NT2/D1 (cell line): Measurements from ENCODE around the gene HPD.

Source experiments
- SUZ12 ChIP-seq: IDR thresholded peaks from 2 replicates; pipeline ENCODE4 v1.6.1; 2011; ENCODE audit not compliant: insufficient read length, insufficient read depth; ENCODE audit errors: extremely low read depth
- YY1 ChIP-seq: IDR thresholded peaks from 2 replicates; pipeline ENCODE4 v1.6.1; 2011; ENCODE audit not compliant: insufficient read length, insufficient read depth
- ZNF274 ChIP-seq: IDR thresholded peaks from 2 replicates; pipeline ENCODE4 v1.6.1; 2011; ENCODE audit warnings: mild to moderate bottlenecking, low read depth, low read length

DNA sequence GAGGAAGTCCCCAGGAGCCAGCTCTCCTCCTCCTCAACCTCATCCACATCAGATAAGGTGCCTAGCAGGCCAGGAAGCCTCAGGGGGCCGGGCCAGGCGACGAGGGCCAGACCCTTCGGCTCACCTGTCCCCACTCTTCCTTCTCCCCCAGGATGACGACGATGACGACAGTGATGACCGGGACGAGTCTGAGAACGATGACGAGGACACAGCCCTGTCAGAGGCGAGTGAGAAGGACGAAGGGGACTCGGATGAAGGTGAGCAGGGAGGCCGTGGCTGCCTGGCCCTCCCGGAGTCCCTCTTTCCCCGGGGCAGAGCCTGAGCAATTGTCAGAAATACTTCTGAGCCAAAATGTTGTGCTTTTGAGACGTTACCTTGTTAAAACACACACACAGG, 41.0 kb downstream of the HPD start:
- TF ChIP-seq YY1 (no peak), SUZ12 (no peak), ZNF274 (no peak)
